ENCODE measurements around the gene SLC35G3. TPM values are rescaled to one million over a fixed set of nuclear protein-coding genes. Genes with fewer than 3 reads are reported as not detected.

The SLC35G3 gene
- total and polyA plus RNA-seq, 2 experiments from 2014 or later, result not detected

DNA sequence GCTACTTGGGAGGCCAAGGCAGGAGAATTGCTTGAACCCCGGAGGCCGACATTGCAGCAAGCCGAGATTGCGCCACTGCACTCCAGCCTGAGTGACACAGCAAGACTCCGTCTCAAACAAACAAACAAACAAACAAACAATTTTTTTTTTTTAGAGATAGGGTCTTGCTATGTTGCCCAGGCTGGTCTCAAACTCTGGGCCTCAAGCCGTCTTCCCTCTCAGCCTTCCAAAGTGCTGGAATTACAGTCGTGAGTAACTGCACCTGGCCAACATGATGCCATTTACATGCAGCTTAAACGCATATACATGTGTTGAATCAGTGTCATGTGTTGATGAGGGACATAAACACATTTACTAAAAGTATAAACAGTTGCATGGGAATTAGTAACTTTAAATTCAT lies 46.7 kb upstream of the SLC35G3 start:
- peaks cover 7% of the 10 kb centered on the region; the same call in 1 of the 2 replicates for H3F3A ChIP-seq (replicated peaks; ENCODE audit: low read depth)
- no peaks in the 10 kb centered on the region for H4K20me1 ChIP-seq (replicated peaks; ENCODE audit: insufficient read depth)
- no peak overlapping the region; the same call in 2 of the 3 replicates for H3K4me3 Mint-ChIP-seq
- no peak overlapping the region for H3K4me2 ChIP-seq
- H3K4me1 ChIP-seq (ENCODE audit: insufficient read depth), result peaks cover 19% of the 10 kb centered on the region; the same call in 1 of the 2 replicates
- no peaks in the 10 kb centered on the region for H3K36me3 ChIP-seq (ENCODE audit: insufficient read depth)
- H3K27me3 ChIP-seq (ENCODE audit: insufficient read depth), result peaks cover 11% of the 10 kb centered on the region; the same call in 1 of the 2 replicates
- no peak overlapping the region for H2AFZ ChIP-seq
- H3K9me2 ChIP-seq (ENCODE audit: insufficient read depth), result no peaks in the 10 kb centered on the region
- no peak overlapping the region for H3K27ac Mint-ChIP-seq
- no peak for ATAC-seq
- TF ChIP-seq ZNF114 (CRISPR knock-in tag; IDR thresholded peaks at IDR 0.05) (no peak), EZH2 (IDR thresholded peaks at IDR 0.05; ENCODE audit: low read depth, unreplicated experiment) (no peak), NANOG (IDR thresholded peaks at IDR 0.05; ENCODE audit: borderline replicate concordance) (no peak), STAT1 (IDR thresholded peaks at IDR 0.05; ENCODE audit: unreplicated experiment) (no peak), CTCF (conservative IDR thresholded peaks at IDR 0.05; ENCODE audit: low read depth in 2 of 2) (no peak), POLR2AphosphoS5 (IDR thresholded peaks at IDR 0.05; ENCODE audit: low read depth) (no peak), ZNF331 (CRISPR knock-in tag; IDR thresholded peaks at IDR 0.05; ENCODE audit: low read depth) (no peak), EZH2phosphoT487 (IDR thresholded peaks at IDR 0.05; ENCODE audit: unreplicated experiment) (no peak)
- TF ChIP-seq, protein P1, sequence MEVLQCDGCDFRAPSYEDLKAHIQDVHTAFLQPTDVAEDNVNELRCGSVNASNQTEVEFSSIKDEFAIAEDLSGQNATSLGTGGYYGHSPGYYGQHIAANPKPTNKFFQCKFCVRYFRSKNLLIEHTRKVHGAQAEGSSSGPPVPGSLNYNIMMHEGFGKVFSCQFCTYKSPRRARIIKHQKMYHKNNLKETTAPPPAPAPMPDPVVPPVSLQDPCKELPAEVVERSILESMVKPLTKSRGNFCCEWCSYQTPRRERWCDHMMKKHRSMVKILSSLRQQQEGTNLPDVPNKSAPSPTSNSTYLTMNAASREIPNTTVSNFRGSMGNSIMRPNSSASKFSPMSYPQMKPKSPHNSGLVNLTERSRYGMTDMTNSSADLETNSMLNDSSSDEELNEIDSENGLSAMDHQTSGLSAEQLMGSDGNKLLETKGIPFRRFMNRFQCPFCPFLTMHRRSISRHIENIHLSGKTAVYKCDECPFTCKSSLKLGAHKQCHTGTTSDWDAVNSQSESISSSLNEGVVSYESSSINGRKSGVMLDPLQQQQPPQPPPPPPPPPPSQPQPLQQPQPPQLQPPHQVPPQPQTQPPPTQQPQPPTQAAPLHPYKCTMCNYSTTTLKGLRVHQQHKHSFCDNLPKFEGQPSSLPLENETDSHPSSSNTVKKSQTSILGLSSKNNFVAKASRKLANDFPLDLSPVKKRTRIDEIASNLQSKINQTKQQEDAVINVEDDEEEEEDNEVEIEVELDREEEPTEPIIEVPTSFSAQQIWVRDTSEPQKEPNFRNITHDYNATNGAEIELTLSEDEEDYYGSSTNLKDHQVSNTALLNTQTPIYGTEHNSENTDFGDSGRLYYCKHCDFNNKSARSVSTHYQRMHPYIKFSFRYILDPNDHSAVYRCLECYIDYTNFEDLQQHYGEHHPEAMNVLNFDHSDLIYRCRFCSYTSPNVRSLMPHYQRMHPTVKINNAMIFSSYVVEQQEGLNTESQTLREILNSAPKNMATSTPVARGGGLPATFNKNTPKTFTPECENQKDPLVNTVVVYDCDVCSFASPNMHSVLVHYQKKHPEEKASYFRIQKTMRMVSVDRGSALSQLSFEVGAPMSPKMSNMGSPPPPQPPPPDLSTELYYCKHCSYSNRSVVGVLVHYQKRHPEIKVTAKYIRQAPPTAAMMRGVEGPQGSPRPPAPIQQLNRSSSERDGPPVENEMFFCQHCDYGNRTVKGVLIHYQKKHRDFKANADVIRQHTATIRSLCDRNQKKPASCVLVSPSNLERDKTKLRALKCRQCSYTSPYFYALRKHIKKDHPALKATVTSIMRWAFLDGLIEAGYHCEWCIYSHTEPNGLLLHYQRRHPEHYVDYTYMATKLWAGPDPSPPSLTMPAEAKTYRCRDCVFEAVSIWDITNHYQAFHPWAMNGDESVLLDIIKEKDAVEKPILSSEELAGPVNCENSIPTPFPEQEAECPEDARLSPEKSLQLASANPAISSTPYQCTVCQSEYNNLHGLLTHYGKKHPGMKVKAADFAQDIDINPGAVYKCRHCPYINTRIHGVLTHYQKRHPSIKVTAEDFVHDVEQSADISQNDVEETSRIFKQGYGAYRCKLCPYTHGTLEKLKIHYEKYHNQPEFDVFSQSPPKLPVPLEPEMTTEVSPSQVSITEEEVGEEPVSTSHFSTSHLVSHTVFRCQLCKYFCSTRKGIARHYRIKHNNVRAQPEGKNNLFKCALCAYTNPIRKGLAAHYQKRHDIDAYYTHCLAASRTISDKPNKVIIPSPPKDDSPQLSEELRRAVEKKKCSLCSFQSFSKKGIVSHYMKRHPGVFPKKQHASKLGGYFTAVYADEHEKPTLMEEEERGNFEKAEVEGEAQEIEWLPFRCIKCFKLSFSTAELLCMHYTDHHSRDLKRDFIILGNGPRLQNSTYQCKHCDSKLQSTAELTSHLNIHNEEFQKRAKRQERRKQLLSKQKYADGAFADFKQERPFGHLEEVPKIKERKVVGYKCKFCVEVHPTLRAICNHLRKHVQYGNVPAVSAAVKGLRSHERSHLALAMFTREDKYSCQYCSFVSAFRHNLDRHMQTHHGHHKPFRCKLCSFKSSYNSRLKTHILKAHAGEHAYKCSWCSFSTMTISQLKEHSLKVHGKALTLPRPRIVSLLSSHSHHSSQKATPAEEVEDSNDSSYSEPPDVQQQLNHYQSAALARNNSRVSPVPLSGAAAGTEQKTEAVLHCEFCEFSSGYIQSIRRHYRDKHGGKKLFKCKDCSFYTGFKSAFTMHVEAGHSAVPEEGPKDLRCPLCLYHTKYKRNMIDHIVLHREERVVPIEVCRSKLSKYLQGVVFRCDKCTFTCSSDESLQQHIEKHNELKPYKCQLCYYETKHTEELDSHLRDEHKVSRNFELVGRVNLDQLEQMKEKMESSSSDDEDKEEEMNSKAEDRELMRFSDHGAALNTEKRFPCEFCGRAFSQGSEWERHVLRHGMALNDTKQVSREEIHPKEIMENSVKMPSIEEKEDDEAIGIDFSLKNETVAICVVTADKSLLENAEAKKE (CRISPR knock-in tag; IDR thresholded peaks at IDR 0.05), result no peak
- TF ChIP-seq, protein P2, sequence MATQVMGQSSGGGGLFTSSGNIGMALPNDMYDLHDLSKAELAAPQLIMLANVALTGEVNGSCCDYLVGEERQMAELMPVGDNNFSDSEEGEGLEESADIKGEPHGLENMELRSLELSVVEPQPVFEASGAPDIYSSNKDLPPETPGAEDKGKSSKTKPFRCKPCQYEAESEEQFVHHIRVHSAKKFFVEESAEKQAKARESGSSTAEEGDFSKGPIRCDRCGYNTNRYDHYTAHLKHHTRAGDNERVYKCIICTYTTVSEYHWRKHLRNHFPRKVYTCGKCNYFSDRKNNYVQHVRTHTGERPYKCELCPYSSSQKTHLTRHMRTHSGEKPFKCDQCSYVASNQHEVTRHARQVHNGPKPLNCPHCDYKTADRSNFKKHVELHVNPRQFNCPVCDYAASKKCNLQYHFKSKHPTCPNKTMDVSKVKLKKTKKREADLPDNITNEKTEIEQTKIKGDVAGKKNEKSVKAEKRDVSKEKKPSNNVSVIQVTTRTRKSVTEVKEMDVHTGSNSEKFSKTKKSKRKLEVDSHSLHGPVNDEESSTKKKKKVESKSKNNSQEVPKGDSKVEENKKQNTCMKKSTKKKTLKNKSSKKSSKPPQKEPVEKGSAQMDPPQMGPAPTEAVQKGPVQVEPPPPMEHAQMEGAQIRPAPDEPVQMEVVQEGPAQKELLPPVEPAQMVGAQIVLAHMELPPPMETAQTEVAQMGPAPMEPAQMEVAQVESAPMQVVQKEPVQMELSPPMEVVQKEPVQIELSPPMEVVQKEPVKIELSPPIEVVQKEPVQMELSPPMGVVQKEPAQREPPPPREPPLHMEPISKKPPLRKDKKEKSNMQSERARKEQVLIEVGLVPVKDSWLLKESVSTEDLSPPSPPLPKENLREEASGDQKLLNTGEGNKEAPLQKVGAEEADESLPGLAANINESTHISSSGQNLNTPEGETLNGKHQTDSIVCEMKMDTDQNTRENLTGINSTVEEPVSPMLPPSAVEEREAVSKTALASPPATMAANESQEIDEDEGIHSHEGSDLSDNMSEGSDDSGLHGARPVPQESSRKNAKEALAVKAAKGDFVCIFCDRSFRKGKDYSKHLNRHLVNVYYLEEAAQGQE (IDR thresholded peaks at IDR 0.05; ENCODE audit: unreplicated experiment), result no peak
- no peak overlapping the region for H3K27ac ChIP-seq (ENCODE audit: low read depth)
- H3K4me3 ChIP-seq, result no peak overlapping the region
- H3K27me3 Mint-ChIP-seq (ENCODE audit: insufficient read depth, low read depth, poor library complexity), result peaks cover 12% of the 10 kb centered on the region
- no peaks in the 10 kb centered on the region for H3K79me2 ChIP-seq (replicated peaks; ENCODE audit: insufficient read depth)
- H3K9me3 Mint-ChIP-seq, result no peaks in the 10 kb centered on the region
- no peaks in the 10 kb centered on the region for H3K36me3 Mint-ChIP-seq (ENCODE audit: low read depth)
- H3K4me1 Mint-ChIP-seq, result peaks cover 22% of the 10 kb centered on the region
- DNase-seq (ENCODE audit: low spot score), result no peak
